ENCODE data around the gene BMP6. TPM values are rescaled to one million over a fixed set of nuclear protein-coding genes. Genes with fewer than 3 reads are reported as not detected.

BMP6 gene
- total RNA-seq, 1 experiment from 2014 or later: 1.6 TPM

DNA sequence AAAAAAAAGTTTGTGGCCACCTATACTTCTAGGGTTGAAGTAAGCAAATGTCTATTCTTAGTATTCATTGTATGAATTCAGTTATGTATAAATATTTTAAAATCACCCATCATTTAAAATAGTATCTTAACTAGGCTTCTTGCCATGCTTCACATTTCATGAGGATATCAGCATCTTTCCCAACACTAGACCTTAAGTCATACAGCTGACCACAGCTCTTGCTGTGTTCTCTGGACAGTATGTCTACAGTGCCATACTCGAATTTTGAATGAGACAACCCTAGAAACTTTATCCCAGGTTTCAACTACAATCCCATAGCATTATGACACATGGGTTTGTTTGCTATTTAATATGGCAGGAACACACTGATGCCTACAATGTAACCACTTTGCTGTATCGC, 179.5 kb downstream of the BMP6 start:
- H4K20me1 ChIP-seq (ENCODE audit: insufficient read depth): peaks cover 6% of the 10 kb centered on the region; the same call in 1 of the 2 replicates
- intact Hi-C loops (cut with micrococcal nuclease): no loop called here
- POLR2A ChIA-PET: no interaction called here

More for the DNA sequence above, 179.5 kb downstream of the BMP6 start:
- Histone ChIP-seq H3K27me3 (ENCODE audit: insufficient read depth, low read length) (no peaks in the 10 kb centered on the region), H3K9ac (ENCODE audit: low read length) (no peak overlapping the region), H3K4me3 (replicated peaks in 1 of 2; ENCODE audit: low read depth in 1 of 2, low read length in 2 of 2) (no peak overlapping the region), H3K4me2 (ENCODE audit: low read length) (no peak overlapping the region), H3K9me2 (ENCODE audit: insufficient read depth) (no peaks in the 10 kb centered on the region), H3K9me3 (ENCODE audit: control insufficient read depth in 1 of 2, insufficient read depth in 1 of 2, low read depth in 1 of 2, low read length in 2 of 2) (no peaks in the 10 kb centered on the region), H2AFZ (ENCODE audit: low read depth, low read length, poor library complexity, severe bottlenecking) (no peak overlapping the region), H3K27ac (ENCODE audit: low read depth, low read length) (no peak overlapping the region), H3K79me2 (ENCODE audit: insufficient read depth, low read length) (peaks cover 95% of the 10 kb centered on the region), H3K4me1 (ENCODE audit: control insufficient read depth in 1 of 2, insufficient read depth in 2 of 2, low read length in 2 of 2) (peaks cover 0 to 14% of the 10 kb centered on the region in 2 experiments; a peak in 2 of 4 replicates), H3K36me3 (ENCODE audit: control insufficient read depth in 1 of 2, insufficient read depth in 2 of 2, low read length in 2 of 2) (peaks cover 28 to 50% of the 10 kb centered on the region in 2 experiments; a peak in 3 of 4 replicates)
- ChIA-PET CTCF (no interaction called here), RAD21 (ENCODE audit: low non-redundant PET in 1 of 2, low total read pairs in 2 of 2, uncharacterized antibody in 2 of 2, unreplicated experiment in 2 of 2) (no interaction called here)
- DNase-seq (ENCODE audit: low read depth, low spot score): no peak
- no TSS peak for BruUV-seq (replicated peaks)
- TF ChIP-seq, protein P1, sequence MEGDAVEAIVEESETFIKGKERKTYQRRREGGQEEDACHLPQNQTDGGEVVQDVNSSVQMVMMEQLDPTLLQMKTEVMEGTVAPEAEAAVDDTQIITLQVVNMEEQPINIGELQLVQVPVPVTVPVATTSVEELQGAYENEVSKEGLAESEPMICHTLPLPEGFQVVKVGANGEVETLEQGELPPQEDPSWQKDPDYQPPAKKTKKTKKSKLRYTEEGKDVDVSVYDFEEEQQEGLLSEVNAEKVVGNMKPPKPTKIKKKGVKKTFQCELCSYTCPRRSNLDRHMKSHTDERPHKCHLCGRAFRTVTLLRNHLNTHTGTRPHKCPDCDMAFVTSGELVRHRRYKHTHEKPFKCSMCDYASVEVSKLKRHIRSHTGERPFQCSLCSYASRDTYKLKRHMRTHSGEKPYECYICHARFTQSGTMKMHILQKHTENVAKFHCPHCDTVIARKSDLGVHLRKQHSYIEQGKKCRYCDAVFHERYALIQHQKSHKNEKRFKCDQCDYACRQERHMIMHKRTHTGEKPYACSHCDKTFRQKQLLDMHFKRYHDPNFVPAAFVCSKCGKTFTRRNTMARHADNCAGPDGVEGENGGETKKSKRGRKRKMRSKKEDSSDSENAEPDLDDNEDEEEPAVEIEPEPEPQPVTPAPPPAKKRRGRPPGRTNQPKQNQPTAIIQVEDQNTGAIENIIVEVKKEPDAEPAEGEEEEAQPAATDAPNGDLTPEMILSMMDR (IDR thresholded peaks at IDR 0.05 in 2 of 3, conservative IDR thresholded peaks at IDR 0.05 in 1 of 3; ENCODE audit: borderline replicate concordance in 1 of 3, insufficient read depth in 1 of 3, low read depth in 2 of 3, low read length in 2 of 3): no peak
- TF ChIP-seq POLR2A (IDR thresholded peaks at IDR 0.05; ENCODE audit: borderline replicate concordance, extremely low read depth, insufficient read depth, insufficient read length) (no peak), CEBPB (IDR thresholded peaks at IDR 0.05; ENCODE audit: low read depth) (no peak), JUND (IDR thresholded peaks at IDR 0.05) (no peak), ZFX (IDR thresholded peaks at IDR 0.05) (no peak), SP1 (IDR thresholded peaks at IDR 0.05; ENCODE audit: low read depth) (no peak), FOSL1 (IDR thresholded peaks at IDR 0.05; ENCODE audit: low read depth) (no peak), POLR2AphosphoS5 (IDR thresholded peaks at IDR 0.05; ENCODE audit: low read depth, low read length) (no peak), EZH2phosphoT487 (IDR thresholded peaks at IDR 0.05; ENCODE audit: borderline replicate concordance) (no peak), SIN3A (IDR thresholded peaks at IDR 0.05; ENCODE audit: low read depth) (no peak), EZH2 (IDR thresholded peaks at IDR 0.05) (no peak), TCF7L2 (IDR thresholded peaks at IDR 0.05; ENCODE audit: borderline replicate concordance, extremely low read depth, insufficient read depth, insufficient read length) (no peak), EGR1 (IDR thresholded peaks at IDR 0.05; ENCODE audit: low read depth) (no peak)
- TF ChIP-seq, protein P2, sequence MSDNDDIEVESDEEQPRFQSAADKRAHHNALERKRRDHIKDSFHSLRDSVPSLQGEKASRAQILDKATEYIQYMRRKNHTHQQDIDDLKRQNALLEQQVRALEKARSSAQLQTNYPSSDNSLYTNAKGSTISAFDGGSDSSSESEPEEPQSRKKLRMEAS (IDR thresholded peaks at IDR 0.05): no peak
- TF ChIP-seq, protein P3, sequence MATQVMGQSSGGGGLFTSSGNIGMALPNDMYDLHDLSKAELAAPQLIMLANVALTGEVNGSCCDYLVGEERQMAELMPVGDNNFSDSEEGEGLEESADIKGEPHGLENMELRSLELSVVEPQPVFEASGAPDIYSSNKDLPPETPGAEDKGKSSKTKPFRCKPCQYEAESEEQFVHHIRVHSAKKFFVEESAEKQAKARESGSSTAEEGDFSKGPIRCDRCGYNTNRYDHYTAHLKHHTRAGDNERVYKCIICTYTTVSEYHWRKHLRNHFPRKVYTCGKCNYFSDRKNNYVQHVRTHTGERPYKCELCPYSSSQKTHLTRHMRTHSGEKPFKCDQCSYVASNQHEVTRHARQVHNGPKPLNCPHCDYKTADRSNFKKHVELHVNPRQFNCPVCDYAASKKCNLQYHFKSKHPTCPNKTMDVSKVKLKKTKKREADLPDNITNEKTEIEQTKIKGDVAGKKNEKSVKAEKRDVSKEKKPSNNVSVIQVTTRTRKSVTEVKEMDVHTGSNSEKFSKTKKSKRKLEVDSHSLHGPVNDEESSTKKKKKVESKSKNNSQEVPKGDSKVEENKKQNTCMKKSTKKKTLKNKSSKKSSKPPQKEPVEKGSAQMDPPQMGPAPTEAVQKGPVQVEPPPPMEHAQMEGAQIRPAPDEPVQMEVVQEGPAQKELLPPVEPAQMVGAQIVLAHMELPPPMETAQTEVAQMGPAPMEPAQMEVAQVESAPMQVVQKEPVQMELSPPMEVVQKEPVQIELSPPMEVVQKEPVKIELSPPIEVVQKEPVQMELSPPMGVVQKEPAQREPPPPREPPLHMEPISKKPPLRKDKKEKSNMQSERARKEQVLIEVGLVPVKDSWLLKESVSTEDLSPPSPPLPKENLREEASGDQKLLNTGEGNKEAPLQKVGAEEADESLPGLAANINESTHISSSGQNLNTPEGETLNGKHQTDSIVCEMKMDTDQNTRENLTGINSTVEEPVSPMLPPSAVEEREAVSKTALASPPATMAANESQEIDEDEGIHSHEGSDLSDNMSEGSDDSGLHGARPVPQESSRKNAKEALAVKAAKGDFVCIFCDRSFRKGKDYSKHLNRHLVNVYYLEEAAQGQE (IDR thresholded peaks at IDR 0.05; ENCODE audit: low read depth): no peak
- TF ChIP-seq, protein P4, sequence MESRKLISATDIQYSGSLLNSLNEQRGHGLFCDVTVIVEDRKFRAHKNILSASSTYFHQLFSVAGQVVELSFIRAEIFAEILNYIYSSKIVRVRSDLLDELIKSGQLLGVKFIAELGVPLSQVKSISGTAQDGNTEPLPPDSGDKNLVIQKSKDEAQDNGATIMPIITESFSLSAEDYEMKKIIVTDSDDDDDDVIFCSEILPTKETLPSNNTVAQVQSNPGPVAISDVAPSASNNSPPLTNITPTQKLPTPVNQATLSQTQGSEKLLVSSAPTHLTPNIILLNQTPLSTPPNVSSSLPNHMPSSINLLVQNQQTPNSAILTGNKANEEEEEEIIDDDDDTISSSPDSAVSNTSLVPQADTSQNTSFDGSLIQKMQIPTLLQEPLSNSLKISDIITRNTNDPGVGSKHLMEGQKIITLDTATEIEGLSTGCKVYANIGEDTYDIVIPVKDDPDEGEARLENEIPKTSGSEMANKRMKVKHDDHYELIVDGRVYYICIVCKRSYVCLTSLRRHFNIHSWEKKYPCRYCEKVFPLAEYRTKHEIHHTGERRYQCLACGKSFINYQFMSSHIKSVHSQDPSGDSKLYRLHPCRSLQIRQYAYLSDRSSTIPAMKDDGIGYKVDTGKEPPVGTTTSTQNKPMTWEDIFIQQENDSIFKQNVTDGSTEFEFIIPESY (IDR thresholded peaks at IDR 0.05; ENCODE audit: extremely low read depth, insufficient replicate concordance, low read length): no peak
- ATAC-seq: no peak

All from HCT116 (cell line).